ENCODE data around the gene BMX. TPM values are rescaled to one million over a fixed set of nuclear protein-coding genes. Genes with fewer than 3 reads are reported as not detected.

The BMX gene
- polyA plus RNA-seq, 1 donor from 2014 or later: not detected

DNA sequence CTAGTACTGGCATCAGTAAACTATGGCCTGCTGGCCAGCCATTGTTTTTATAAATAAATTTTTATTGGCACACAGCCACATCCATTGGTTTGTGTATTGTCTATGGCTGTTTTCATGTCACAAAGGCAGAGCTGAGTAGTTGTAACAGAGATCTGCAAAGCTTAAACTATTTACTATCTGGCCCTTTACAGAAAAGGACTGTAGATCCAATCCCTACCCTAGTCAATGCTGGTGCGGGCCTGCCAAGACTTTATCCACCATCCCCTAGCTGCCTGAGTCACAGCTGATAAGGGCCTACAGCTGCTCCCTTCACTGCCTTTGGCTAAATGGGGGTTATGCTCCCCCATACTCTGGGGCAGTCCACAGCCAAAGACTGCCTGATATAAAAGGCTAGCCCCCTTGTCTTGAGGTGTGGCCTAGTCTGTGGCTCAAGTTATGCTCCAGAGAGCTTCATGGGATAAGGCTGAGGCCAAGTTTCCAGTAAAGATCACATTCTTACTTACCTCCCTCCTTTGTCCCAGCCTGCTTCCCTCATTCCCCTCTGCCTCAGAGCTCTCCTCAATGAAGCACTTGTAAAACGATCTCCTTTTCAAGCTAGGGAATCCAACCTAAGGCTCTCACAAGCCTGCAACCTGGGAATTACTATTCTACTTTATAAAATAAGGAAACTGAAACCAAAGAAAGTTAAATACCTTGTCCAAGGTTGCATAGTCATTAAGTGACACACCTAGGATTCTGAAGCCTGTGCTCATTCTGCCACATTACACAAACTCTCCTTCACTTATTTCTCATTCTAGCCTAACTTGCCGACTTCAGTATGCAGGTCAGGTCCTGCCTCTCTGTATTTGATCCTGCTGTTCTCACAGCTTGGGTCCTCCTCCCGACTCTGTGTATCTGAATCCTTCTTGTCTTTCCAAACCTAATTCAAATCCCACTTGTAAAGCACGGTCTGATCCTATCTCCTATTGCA lies 79.5 kb downstream of the BMX start:
- TF ChIP-seq RAD21 (conservative IDR thresholded peaks at IDR 0.05) (no peak), EP300 (conservative IDR thresholded peaks at IDR 0.05; ENCODE audit: poor library complexity, severe bottlenecking) (no peak), EZH2 (IDR thresholded peaks at IDR 0.05; ENCODE audit: borderline replicate concordance, insufficient read depth, low read length, poor library complexity, severe bottlenecking) (no peak), SMC3 (conservative IDR thresholded peaks at IDR 0.05; ENCODE audit: poor library complexity) (no peak), MXI1 (conservative IDR thresholded peaks at IDR 0.05; ENCODE audit: poor library complexity, severe bottlenecking) (no peak), TAF1 (IDR thresholded peaks at IDR 0.05; ENCODE audit: low read depth) (no peak), POLR2AphosphoS5 (IDR thresholded peaks at IDR 0.05) (no peak)
- TF ChIP-seq, protein P1, sequence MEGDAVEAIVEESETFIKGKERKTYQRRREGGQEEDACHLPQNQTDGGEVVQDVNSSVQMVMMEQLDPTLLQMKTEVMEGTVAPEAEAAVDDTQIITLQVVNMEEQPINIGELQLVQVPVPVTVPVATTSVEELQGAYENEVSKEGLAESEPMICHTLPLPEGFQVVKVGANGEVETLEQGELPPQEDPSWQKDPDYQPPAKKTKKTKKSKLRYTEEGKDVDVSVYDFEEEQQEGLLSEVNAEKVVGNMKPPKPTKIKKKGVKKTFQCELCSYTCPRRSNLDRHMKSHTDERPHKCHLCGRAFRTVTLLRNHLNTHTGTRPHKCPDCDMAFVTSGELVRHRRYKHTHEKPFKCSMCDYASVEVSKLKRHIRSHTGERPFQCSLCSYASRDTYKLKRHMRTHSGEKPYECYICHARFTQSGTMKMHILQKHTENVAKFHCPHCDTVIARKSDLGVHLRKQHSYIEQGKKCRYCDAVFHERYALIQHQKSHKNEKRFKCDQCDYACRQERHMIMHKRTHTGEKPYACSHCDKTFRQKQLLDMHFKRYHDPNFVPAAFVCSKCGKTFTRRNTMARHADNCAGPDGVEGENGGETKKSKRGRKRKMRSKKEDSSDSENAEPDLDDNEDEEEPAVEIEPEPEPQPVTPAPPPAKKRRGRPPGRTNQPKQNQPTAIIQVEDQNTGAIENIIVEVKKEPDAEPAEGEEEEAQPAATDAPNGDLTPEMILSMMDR (IDR thresholded peaks at IDR 0.05; ENCODE audit: poor library complexity, severe bottlenecking): no peak
- TF ChIP-seq, protein P2, sequence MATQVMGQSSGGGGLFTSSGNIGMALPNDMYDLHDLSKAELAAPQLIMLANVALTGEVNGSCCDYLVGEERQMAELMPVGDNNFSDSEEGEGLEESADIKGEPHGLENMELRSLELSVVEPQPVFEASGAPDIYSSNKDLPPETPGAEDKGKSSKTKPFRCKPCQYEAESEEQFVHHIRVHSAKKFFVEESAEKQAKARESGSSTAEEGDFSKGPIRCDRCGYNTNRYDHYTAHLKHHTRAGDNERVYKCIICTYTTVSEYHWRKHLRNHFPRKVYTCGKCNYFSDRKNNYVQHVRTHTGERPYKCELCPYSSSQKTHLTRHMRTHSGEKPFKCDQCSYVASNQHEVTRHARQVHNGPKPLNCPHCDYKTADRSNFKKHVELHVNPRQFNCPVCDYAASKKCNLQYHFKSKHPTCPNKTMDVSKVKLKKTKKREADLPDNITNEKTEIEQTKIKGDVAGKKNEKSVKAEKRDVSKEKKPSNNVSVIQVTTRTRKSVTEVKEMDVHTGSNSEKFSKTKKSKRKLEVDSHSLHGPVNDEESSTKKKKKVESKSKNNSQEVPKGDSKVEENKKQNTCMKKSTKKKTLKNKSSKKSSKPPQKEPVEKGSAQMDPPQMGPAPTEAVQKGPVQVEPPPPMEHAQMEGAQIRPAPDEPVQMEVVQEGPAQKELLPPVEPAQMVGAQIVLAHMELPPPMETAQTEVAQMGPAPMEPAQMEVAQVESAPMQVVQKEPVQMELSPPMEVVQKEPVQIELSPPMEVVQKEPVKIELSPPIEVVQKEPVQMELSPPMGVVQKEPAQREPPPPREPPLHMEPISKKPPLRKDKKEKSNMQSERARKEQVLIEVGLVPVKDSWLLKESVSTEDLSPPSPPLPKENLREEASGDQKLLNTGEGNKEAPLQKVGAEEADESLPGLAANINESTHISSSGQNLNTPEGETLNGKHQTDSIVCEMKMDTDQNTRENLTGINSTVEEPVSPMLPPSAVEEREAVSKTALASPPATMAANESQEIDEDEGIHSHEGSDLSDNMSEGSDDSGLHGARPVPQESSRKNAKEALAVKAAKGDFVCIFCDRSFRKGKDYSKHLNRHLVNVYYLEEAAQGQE (IDR thresholded peaks at IDR 0.05; ENCODE audit: borderline replicate concordance): no peak
- H3K36me3 ChIP-seq (ENCODE audit: insufficient read depth, low read length): no peaks in the 10 kb centered on the region
- H3K9ac ChIP-seq (ENCODE audit: low read length): no peak overlapping the region
- no peak overlapping the region for H2AFZ ChIP-seq (ENCODE audit: low read depth, low read length)
- no peaks in the 10 kb centered on the region for H3K27me3 ChIP-seq (ENCODE audit: insufficient read depth, low read depth, low read length)
- no peaks in the 10 kb centered on the region for H4K20me1 ChIP-seq (ENCODE audit: insufficient read depth)
- no peaks in the 10 kb centered on the region for H3K9me2 ChIP-seq (ENCODE audit: insufficient read depth, low read length)
- no peaks in the 10 kb centered on the region for H3K79me2 ChIP-seq (replicated peaks; ENCODE audit: insufficient read depth, low read length)
- no peak overlapping the region for H3K27ac ChIP-seq (ENCODE audit: low read length)
- no peak overlapping the region for H3K4me3 ChIP-seq (ENCODE audit: low read length)
- no peak overlapping the region for H3K4me2 ChIP-seq (ENCODE audit: low read length)
- H3K9me3 ChIP-seq (ENCODE audit: low read length): no peaks in the 10 kb centered on the region
- H3F3A ChIP-seq (ENCODE audit: insufficient read depth, low read length, poor library complexity, severe bottlenecking): no peaks in the 10 kb centered on the region

DNA sequence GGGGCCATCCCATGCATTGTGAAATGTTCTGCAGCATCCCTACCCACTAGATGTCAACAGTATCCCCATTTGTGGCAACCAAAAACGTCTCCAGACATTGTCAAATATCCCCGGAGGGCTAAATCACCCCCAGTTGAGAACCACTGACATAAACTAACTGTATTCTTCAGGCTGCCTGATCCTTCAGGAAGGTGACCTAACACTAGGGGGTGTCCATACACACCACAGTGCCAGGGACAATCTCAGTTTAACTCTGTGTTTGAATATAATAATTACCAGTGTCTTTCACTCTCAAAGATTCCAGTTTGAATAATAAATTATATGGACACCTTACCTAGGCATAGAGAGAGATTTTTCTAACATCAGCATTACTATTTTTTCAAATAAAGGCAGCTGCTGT lies 93.8 kb downstream of the BMX start:
- Histone ChIP-seq H3K9me2 (ENCODE audit: insufficient read depth, low read length) (no peaks in the 10 kb centered on the region), H3K9me3 (ENCODE audit: low read length) (no peaks in the 10 kb centered on the region), H3K36me3 (ENCODE audit: insufficient read depth, low read length) (no peaks in the 10 kb centered on the region), H3F3A (ENCODE audit: insufficient read depth, low read length, poor library complexity, severe bottlenecking) (no peaks in the 10 kb centered on the region), H3K4me2 (ENCODE audit: low read length) (no peak overlapping the region), H3K79me2 (replicated peaks; ENCODE audit: insufficient read depth, low read length) (no peaks in the 10 kb centered on the region), H3K27ac (ENCODE audit: low read length) (no peak overlapping the region), H4K20me1 (ENCODE audit: insufficient read depth) (no peaks in the 10 kb centered on the region), H2AFZ (ENCODE audit: low read depth, low read length) (no peak overlapping the region), H3K27me3 (ENCODE audit: insufficient read depth, low read depth, low read length) (no peaks in the 10 kb centered on the region), H3K9ac (ENCODE audit: low read length) (no peak overlapping the region), H3K4me3 (ENCODE audit: low read length) (no peak overlapping the region)
- TF ChIP-seq POLR2AphosphoS5 (IDR thresholded peaks at IDR 0.05) (no peak), RAD21 (conservative IDR thresholded peaks at IDR 0.05) (no peak), MXI1 (conservative IDR thresholded peaks at IDR 0.05; ENCODE audit: poor library complexity, severe bottlenecking) (no peak), EZH2 (IDR thresholded peaks at IDR 0.05; ENCODE audit: borderline replicate concordance, insufficient read depth, low read length, poor library complexity, severe bottlenecking) (no peak)
- TF ChIP-seq, protein P1 (IDR thresholded peaks at IDR 0.05; ENCODE audit: poor library complexity, severe bottlenecking): no peak
- TF ChIP-seq, protein P2 (IDR thresholded peaks at IDR 0.05; ENCODE audit: borderline replicate concordance): no peak

Measured in neural cell (in vitro differentiated cells).